Measurements from ENCODE around the gene ISM2. TPM values are rescaled to one million over a fixed set of nuclear protein-coding genes. Genes with fewer than 3 reads are reported as not detected.
A peak's percentile ranks its signal among the peaks of the same experiment; 100 is the strongest.

Gene ISM2
- total and polyA plus RNA-seq, 2 of the 13 experiments (the other 11 are each of a cell fraction or from before 2014, with no cell fraction given): 1.8 to 40.7 TPM

DNA sequence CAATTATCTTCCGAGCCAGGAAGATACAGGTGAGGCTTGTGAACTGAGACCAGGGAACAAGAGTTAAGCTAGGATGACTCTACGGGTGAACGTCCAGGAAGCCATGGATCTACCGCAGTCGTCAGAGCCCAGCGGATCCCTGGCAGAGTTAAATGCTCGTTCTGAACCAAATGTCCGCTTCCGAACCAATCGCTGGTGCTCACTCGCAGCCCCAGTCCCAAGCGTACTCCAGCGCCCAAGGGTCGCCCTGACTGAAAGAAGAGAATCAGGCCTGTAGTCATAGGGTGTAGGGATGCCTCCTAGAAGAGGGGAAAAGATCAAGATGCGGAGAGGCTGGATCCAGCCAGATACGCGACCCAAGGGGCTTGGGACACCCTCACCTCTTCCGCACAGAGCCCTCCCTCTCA lies 41.5 kb downstream of the ISM2 start:
- Histone ChIP-seq H3K79me2 (ENCODE audit: insufficient read depth, low read length) (peaks cover 48% of the 10 kb centered on the region), H3K9ac (ENCODE audit: insufficient read depth, low read depth, low read length) (peak overlapping the region; percentile 89), H3K9me3 (ENCODE audit: low read length) (no peaks in the 10 kb centered on the region), H3K36me3 (replicated peaks in 1 of 2; ENCODE audit: control insufficient read depth in 1 of 2, insufficient read depth in 2 of 2, low read length in 2 of 2) (peaks cover 16 to 24% of the 10 kb centered on the region in 2 experiments), H3K4me1 (ENCODE audit: insufficient read depth, low read length) (peaks cover 35% of the 10 kb centered on the region), H3K4me3 (replicated peaks in 1 of 3; ENCODE audit: insufficient read depth in 1 of 3, low read depth in 2 of 3, low read length in 3 of 3) (peak overlapping the region; percentile 75 to 98 (median 90)), H2AFZ (ENCODE audit: low read length) (peak overlapping the region; percentile 34), H3K27me3 (ENCODE audit: control insufficient read depth in 1 of 2, insufficient read depth in 2 of 2, low read length in 2 of 2) (no peaks in the 10 kb centered on the region; a peak in 1 of 5 replicates), H3K27ac (ENCODE audit: extremely low read length, insufficient read depth, low read length) (peak overlapping the region; percentile 67), H3K4me2 (ENCODE audit: low read depth, low read length) (peak overlapping the region; percentile 73), H4K20me1 (ENCODE audit: insufficient read depth, low read length) (peaks cover 8% of the 10 kb centered on the region)
- in situ Hi-C loops (cut with HindIII; ENCODE audit: extremely low pct_ligation_motif_present, low pct_unique_long_range_greater_than_20kb) (loop anchor here (5.0 kb wide), 1 partner anchor 95 kb away; no protein-coding TSS in a partner anchor), intact Hi-C loops (cut with micrococcal nuclease; ENCODE audit: unreplicated experiment) (loop anchor here (1.0 to 5.0 kb wide), 2 partner anchors 80 to 135 kb away; partner anchors contain the start of genes GSTZ1, POMT2, SAMD15 and TMED8)
- CTCF ChIA-PET (ENCODE audit: low intra/inter-chr PET ratio, low total read pairs): interaction anchor here (1.5 kb wide), 1 partner anchor 94 kb away, joined by 4 read pairs; no protein-coding TSS in a partner anchor
- DNase-seq (ENCODE audit: low spot score): no peak
- ATAC-seq: peak; percentile 49
- 0% methylated on average over 12 of the region's 18 CpGs for WGBS (ENCODE audit: low lambda C conversion rate)
- POLR2A ChIA-PET: interaction anchor here (0.6 to 2.7 kb wide), 5 partner anchors 12 to 136 kb away, joined by 3 to 10 read pairs (median 7); partner anchors contain the start of genes GSTZ1, ISM2 and POMT2
- BruUV-seq (replicated peaks): TSS peak; percentile 80
- FAIRE-seq: no peak
- TF ChIP-seq PAF1 (CRISPR knock-in tag; IDR thresholded peaks at IDR 0.05): no peak
- TF ChIP-seq ZNF317 (CRISPR knock-in tag; IDR thresholded peaks at IDR 0.05): no peak
- TF ChIP-seq DRAP1 (CRISPR knock-in tag; IDR thresholded peaks at IDR 0.05): no peak
- TF ChIP-seq HOXA3 (CRISPR knock-in tag; IDR thresholded peaks at IDR 0.05): no peak
- TF ChIP-seq, protein P1, sequence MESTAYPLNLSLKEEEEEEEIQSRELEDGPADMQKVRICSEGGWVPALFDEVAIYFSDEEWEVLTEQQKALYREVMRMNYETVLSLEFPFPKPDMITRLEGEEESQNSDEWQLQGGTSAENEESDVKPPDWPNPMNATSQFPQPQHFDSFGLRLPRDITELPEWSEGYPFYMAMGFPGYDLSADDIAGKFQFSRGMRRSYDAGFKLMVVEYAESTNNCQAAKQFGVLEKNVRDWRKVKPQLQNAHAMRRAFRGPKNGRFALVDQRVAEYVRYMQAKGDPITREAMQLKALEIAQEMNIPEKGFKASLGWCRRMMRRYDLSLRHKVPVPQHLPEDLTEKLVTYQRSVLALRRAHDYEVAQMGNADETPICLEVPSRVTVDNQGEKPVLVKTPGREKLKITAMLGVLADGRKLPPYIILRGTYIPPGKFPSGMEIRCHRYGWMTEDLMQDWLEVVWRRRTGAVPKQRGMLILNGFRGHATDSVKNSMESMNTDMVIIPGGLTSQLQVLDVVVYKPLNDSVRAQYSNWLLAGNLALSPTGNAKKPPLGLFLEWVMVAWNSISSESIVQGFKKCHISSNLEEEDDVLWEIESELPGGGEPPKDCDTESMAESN (CRISPR knock-in tag; conservative IDR thresholded peaks at IDR 0.05): peak; percentile 51; the same call in 1 of the 2 replicates
- TF ChIP-seq, protein P2, sequence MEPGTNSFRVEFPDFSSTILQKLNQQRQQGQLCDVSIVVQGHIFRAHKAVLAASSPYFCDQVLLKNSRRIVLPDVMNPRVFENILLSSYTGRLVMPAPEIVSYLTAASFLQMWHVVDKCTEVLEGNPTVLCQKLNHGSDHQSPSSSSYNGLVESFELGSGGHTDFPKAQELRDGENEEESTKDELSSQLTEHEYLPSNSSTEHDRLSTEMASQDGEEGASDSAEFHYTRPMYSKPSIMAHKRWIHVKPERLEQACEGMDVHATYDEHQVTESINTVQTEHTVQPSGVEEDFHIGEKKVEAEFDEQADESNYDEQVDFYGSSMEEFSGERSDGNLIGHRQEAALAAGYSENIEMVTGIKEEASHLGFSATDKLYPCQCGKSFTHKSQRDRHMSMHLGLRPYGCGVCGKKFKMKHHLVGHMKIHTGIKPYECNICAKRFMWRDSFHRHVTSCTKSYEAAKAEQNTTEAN (CRISPR knock-in tag; conservative IDR thresholded peaks at IDR 0.05): no peak
- TF ChIP-seq MED1 (CRISPR knock-in tag; IDR thresholded peaks at IDR 0.05): no peak
- TF ChIP-seq KDM6A (CRISPR knock-in tag; IDR thresholded peaks at IDR 0.05; ENCODE audit: low read depth): no peak
- TF ChIP-seq, protein P3, sequence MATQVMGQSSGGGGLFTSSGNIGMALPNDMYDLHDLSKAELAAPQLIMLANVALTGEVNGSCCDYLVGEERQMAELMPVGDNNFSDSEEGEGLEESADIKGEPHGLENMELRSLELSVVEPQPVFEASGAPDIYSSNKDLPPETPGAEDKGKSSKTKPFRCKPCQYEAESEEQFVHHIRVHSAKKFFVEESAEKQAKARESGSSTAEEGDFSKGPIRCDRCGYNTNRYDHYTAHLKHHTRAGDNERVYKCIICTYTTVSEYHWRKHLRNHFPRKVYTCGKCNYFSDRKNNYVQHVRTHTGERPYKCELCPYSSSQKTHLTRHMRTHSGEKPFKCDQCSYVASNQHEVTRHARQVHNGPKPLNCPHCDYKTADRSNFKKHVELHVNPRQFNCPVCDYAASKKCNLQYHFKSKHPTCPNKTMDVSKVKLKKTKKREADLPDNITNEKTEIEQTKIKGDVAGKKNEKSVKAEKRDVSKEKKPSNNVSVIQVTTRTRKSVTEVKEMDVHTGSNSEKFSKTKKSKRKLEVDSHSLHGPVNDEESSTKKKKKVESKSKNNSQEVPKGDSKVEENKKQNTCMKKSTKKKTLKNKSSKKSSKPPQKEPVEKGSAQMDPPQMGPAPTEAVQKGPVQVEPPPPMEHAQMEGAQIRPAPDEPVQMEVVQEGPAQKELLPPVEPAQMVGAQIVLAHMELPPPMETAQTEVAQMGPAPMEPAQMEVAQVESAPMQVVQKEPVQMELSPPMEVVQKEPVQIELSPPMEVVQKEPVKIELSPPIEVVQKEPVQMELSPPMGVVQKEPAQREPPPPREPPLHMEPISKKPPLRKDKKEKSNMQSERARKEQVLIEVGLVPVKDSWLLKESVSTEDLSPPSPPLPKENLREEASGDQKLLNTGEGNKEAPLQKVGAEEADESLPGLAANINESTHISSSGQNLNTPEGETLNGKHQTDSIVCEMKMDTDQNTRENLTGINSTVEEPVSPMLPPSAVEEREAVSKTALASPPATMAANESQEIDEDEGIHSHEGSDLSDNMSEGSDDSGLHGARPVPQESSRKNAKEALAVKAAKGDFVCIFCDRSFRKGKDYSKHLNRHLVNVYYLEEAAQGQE (IDR thresholded peaks at IDR 0.05; ENCODE audit: borderline replicate concordance in 1 of 2, low read depth in 1 of 2, low read length in 2 of 2): no peak
- 0 out of 2 replicates have a peak, but pooled peaks have one; percentile 58 for TF ChIP-seq KDM4B (CRISPR knock-in tag; IDR thresholded peaks at IDR 0.05)
- no peak for TF ChIP-seq ZNF101 (CRISPR knock-in tag; IDR thresholded peaks at IDR 0.05; ENCODE audit: borderline replicate concordance, low read depth)
- TF ChIP-seq KLF16 (CRISPR knock-in tag; IDR thresholded peaks at IDR 0.05): 0 out of 4 replicates have a peak, but pooled peaks of 1 of the 2 experiments have one; percentile 67
- peak; percentile 86 for TF ChIP-seq BORCS8-MEF2B (CRISPR knock-in tag; IDR thresholded peaks at IDR 0.05)
- no peak for TF ChIP-seq SNAPC2 (CRISPR knock-in tag; IDR thresholded peaks at IDR 0.05)
- TF ChIP-seq RORA (CRISPR knock-in tag; IDR thresholded peaks at IDR 0.05): no peak
- TF ChIP-seq BATF2 (CRISPR knock-in tag; IDR thresholded peaks at IDR 0.05): no peak
- TF ChIP-seq ZIK1 (CRISPR knock-in tag; IDR thresholded peaks at IDR 0.05; ENCODE audit: borderline replicate concordance, low read depth): peak; percentile 14; the same call in 1 of the 2 replicates

Measured in HepG2 (cell line).